HepG2 (cell line): ENCODE measurements around the gene RAB34. TPM values are rescaled to one million over a fixed set of nuclear protein-coding genes. Genes with fewer than 3 reads are reported as not detected.
A peak's percentile ranks its signal among the peaks of the same experiment; 100 is the strongest.

Experiments used
- AKAP8 ChIP-seq: sonication (generic); formaldehyde crosslinking; IDR thresholded peaks from 2 replicates; pipeline ENCODE4 v1.5.1; 2020; ENCODE audit warnings: mild to moderate bottlenecking, missing genetic modification reagents
- ELF4 ChIP-seq: sonication (generic); formaldehyde crosslinking; IDR thresholded peaks from 2 replicates; pipeline ENCODE4 v1.5.0; 2020; ENCODE audit warnings: missing genetic modification reagents, mild to moderate bottlenecking, moderate library complexity, borderline replicate concordance
- FOXA3 ChIP-seq: IDR thresholded peaks from 2 replicates; pipeline ENCODE4 v1.6.1; 2016; ENCODE audit warnings: missing genetic modification reagents, missing compliant biosample characterization
- FOXK2 ChIP-seq: fragments of 450-650 bp; IDR thresholded peaks from 2 replicates; pipeline ENCODE4 v1.6.1; 2016
- MLLT10 ChIP-seq: sonication (generic); formaldehyde crosslinking; IDR thresholded peaks from 2 replicates; pipeline ENCODE4 v1.4.0; 2020; ENCODE audit warnings: missing genetic modification reagents
- NAIF1 ChIP-seq: sonication (generic); formaldehyde crosslinking; IDR thresholded peaks from 2 replicates; pipeline ENCODE4 v1.5.0; 2020; ENCODE audit warnings: mild to moderate bottlenecking, missing genetic modification reagents, borderline replicate concordance
- NCOA1 ChIP-seq: sonication (generic); formaldehyde crosslinking; IDR thresholded peaks from 2 replicates; pipeline ENCODE4 v1.9.0; 2021; ENCODE audit warnings: missing genetic modification reagents
- RFX1 ChIP-seq: fragments of 450-650 bp; IDR thresholded peaks from 2 replicates; pipeline ENCODE4 v1.6.1; 2017
- TRIM22 ChIP-seq: fragments of 450-650 bp; IDR thresholded peaks from 2 replicates; pipeline ENCODE4 v1.6.1; 2017
- ZFP36L1 ChIP-seq: sonication (generic); formaldehyde crosslinking; IDR thresholded peaks from 2 replicates; pipeline ENCODE4 v1.8.0; 2022; ENCODE audit warnings: mild to moderate bottlenecking, missing genetic modification reagents, moderate library complexity
- ZFX ChIP-seq: sonication (generic); formaldehyde crosslinking; IDR thresholded peaks from 2 replicates; pipeline ENCODE4 v1.4.0; 2020; ENCODE audit warnings: mild to moderate bottlenecking, low read depth, missing genetic modification reagents, moderate library complexity
- ZNF367 ChIP-seq: sonication (generic); formaldehyde crosslinking; IDR thresholded peaks from 2 replicates; pipeline ENCODE4 v1.4.0; 2020; ENCODE audit warnings: missing genetic modification reagents, borderline replicate concordance
- ZNF558 ChIP-seq: sonication (generic); formaldehyde crosslinking; IDR thresholded peaks from 2 replicates; pipeline ENCODE4 v1.9.0; 2022; ENCODE audit warnings: mild to moderate bottlenecking, missing genetic modification reagents, borderline replicate concordance
- ZNF674 ChIP-seq: sonication (generic); formaldehyde crosslinking; IDR thresholded peaks from 2 replicates; pipeline ENCODE4 v1.5.0; 2020; ENCODE audit warnings: low read depth, mild to moderate bottlenecking, missing genetic modification reagents
- ZNF776 ChIP-seq: sonication (generic); formaldehyde crosslinking; IDR thresholded peaks from 2 replicates; pipeline ENCODE4 v1.4.0; 2020; ENCODE audit warnings: mild to moderate bottlenecking, missing genetic modification reagents
- ZSCAN31 ChIP-seq: sonication (generic); formaldehyde crosslinking; IDR thresholded peaks from 2 replicates; pipeline ENCODE4 v1.5.0; 2020; ENCODE audit warnings: low read depth, mild to moderate bottlenecking, missing genetic modification reagents
- polyA plus RNA-seq, 8 experiments: library from polyadenylated mRNA; depleted of rRNA in 3 of 8; stranded (reverse) in 7 of 8; unstranded in 1 of 8; fragments of >200 nt; fragmentation: Illumina TruSeq in 4 of 8; extraction: Trizol in 4 of 8; gene quantifications; 2 replicates each; pipeline versions ENCODE4 v1.2.1 to v1.2.3, GENCODE V29; 2011 to 2016; ENCODE audit warnings: low read depth in 4 of 8, missing spikeins in 1 of 8, mixed read lengths in 1 of 8; ENCODE audit not compliant: insufficient read depth in 1 of 8
- total RNA-seq, 5 experiments: library from RNA; depleted of rRNA; stranded (reverse); fragments of >200 nt; fragmentation: Illumina TruSeq; extraction: Trizol; gene quantifications; 2 replicates each; pipeline ENCODE4 v1.2.3, GENCODE V29; 2016; ENCODE audit warnings: low read depth in 1 of 5
- TF ChIP-seq, protein P1 (sequence below): sonication (generic); formaldehyde crosslinking; IDR thresholded peaks from 2 replicates; pipeline ENCODE4 v1.5.0; 2020; ENCODE audit warnings: mild to moderate bottlenecking, missing genetic modification reagents, borderline replicate concordance

The RAB34 gene
- total and polyA plus RNA-seq, 2 of the 13 experiments (the other 11 are each of a cell fraction or from before 2014, with no cell fraction given): 0.49 TPM; not detected in 1

GRCh38 chr17:28725660-28726225 is 8.1 kb upstream of the RAB34 start (continued):
- TF ChIP-seq TRIM22: no peak
- no peak for TF ChIP-seq NAIF1 (CRISPR knock-in tag)
- no peak for TF ChIP-seq NCOA1
- no peak for TF ChIP-seq RFX1
- no peak; the same call in 1 of the 2 replicates for TF ChIP-seq ZNF367 (CRISPR knock-in tag)
- no peak for TF ChIP-seq ZNF674
- TF ChIP-seq AKAP8 (CRISPR knock-in tag): peak; percentile 94
- no peak; the same call in 1 of the 2 replicates for TF ChIP-seq FOXA3 (CRISPR knock-in tag)
- no peak for TF ChIP-seq ELF4 (CRISPR knock-in tag)
- peak; percentile 79 for TF ChIP-seq ZFX (CRISPR knock-in tag)
- TF ChIP-seq ZFP36L1 (CRISPR knock-in tag): peak; percentile 70; the same call in 1 of the 2 replicates
- 0 out of 2 replicates have a peak, but pooled peaks have one; percentile 85 for TF ChIP-seq ZNF558
- TF ChIP-seq MLLT10 (CRISPR knock-in tag): no peak
- TF ChIP-seq, protein P1, sequence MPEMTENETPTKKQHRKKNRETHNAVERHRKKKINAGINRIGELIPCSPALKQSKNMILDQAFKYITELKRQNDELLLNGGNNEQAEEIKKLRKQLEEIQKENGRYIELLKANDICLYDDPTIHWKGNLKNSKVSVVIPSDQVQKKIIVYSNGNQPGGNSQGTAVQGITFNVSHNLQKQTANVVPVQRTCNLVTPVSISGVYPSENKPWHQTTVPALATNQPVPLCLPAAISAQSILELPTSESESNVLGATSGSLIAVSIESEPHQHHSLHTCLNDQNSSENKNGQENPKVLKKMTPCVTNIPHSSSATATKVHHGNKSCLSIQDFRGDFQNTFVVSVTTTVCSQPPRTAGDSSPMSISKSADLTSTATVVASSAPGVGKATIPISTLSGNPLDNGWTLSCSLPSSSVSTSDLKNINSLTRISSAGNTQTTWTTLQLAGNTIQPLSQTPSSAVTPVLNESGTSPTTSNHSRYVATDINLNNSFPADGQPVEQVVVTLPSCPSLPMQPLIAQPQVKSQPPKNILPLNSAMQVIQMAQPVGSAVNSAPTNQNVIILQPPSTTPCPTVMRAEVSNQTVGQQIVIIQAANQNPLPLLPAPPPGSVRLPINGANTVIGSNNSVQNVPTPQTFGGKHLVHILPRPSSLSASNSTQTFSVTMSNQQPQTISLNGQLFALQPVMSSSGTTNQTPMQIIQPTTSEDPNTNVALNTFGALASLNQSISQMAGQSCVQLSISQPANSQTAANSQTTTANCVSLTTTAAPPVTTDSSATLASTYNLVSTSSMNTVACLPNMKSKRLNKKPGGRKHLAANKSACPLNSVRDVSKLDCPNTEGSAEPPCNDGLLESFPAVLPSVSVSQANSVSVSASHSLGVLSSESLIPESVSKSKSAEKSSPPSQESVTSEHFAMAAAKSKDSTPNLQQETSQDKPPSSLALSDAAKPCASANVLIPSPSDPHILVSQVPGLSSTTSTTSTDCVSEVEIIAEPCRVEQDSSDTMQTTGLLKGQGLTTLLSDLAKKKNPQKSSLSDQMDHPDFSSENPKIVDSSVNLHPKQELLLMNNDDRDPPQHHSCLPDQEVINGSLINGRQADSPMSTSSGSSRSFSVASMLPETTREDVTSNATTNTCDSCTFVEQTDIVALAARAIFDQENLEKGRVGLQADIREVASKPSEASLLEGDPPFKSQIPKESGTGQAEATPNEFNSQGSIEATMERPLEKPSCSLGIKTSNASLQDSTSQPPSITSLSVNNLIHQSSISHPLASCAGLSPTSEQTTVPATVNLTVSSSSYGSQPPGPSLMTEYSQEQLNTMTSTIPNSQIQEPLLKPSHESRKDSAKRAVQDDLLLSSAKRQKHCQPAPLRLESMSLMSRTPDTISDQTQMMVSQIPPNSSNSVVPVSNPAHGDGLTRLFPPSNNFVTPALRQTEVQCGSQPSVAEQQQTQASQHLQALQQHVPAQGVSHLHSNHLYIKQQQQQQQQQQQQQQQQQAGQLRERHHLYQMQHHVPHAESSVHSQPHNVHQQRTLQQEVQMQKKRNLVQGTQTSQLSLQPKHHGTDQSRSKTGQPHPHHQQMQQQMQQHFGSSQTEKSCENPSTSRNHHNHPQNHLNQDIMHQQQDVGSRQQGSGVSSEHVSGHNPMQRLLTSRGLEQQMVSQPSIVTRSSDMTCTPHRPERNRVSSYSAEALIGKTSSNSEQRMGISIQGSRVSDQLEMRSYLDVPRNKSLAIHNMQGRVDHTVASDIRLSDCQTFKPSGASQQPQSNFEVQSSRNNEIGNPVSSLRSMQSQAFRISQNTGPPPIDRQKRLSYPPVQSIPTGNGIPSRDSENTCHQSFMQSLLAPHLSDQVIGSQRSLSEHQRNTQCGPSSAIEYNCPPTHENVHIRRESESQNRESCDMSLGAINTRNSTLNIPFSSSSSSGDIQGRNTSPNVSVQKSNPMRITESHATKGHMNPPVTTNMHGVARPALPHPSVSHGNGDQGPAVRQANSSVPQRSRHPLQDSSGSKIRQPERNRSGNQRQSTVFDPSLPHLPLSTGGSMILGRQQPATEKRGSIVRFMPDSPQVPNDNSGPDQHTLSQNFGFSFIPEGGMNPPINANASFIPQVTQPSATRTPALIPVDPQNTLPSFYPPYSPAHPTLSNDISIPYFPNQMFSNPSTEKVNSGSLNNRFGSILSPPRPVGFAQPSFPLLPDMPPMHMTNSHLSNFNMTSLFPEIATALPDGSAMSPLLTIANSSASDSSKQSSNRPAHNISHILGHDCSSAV (CRISPR knock-in tag): no peak
- peak; percentile 73 for TF ChIP-seq ZSCAN31 (CRISPR knock-in tag)
- TF ChIP-seq FOXK2: no peak
- TF ChIP-seq ZNF776 (CRISPR knock-in tag): peak; percentile 69; the same call in 1 of the 2 replicates
